Esophagus squamous epithelium (tissue), 5 donors: Measurements from ENCODE around the gene METAP2. TPM values are rescaled to one million over a fixed set of nuclear protein-coding genes. Genes with fewer than 3 reads are reported as not detected.

ENCODE experiments used
- DNase-seq: peaks from one replicate; lab custom pipeline; 2025; lab: John Stamatoyannopoulos, UW
- H3K27ac ChIP-seq, 4 donors: fragments of 200-600 bp; sonication (generic); one replicate each; pipeline ENCODE4 v1.5.1; 2016 to 2019; ENCODE audit warnings: mild to moderate bottlenecking in 1 of 4
- H3K27me3 ChIP-seq, 4 donors: fragments of 200-600 bp; sonication (generic); 1 replicate in 3 of 4; 2 replicates in 1 of 4; pipeline versions ENCODE4 v1.5.1 to v1.6.0; 2017 to 2021; ENCODE audit warnings: antibody characterized with exemption in 1 of 4
- H3K36me3 ChIP-seq, 3 donors: fragments of 200-600 bp; sonication (generic); one replicate each; pipeline ENCODE4 v1.5.1; 2016 to 2019
- H3K4me1 ChIP-seq, 3 donors: fragments of 200-600 bp; sonication (generic); one replicate each; pipeline ENCODE4 v1.5.1; 2017 to 2019
- H3K4me3 ChIP-seq, 4 donors: fragments of 200-600 bp; sonication (generic); 1 replicate in 3 of 4; 2 replicates in 1 of 4; pipeline ENCODE4 v1.5.1; 2016 to 2019; ENCODE audit warnings: mild to moderate bottlenecking in 2 of 4, moderate library complexity in 1 of 4
- H3K9me3 ChIP-seq, 3 donors: fragments of 200-600 bp; sonication (generic); one replicate each; pipeline ENCODE4 v1.5.1; 2016 to 2019
- CTCF ChIP-seq, 6 experiments: fragments of 450-650 bp in 4 of 6; fragments of 200-600 bp in 2 of 6; sonication (generic) in 2 of 6; IDR thresholded peaks; one replicate each; pipeline ENCODE4 v1.5.1; 2016 to 2019; ENCODE audit warnings: antibody characterized with exemption in 6 of 6, mild to moderate bottlenecking in 4 of 6, moderate library complexity in 4 of 6
- POLR2A ChIP-seq, 4 donors: fragments of 450-650 bp; IDR thresholded peaks; one replicate each; pipeline ENCODE4 v1.6.1; 2017; ENCODE audit warnings: antibody characterized with exemption in 4 of 4, mild to moderate bottlenecking in 4 of 4, moderate library complexity in 3 of 4
- WGBS, 2 donors: methylation state at CpG; one replicate each; pipeline ENCODE4 v1.1.5; 2018; 5-methylcytosine and 5-hydroxymethylcytosine counted together
- intact Hi-C: fragments of 100-400 bp; cut with DNase I; formaldehyde crosslinking; loops from one replicate; pipeline ENCODE4 v1.15.0; 2022
- total RNA-seq, 4 donors: library from RNA; depleted of rRNA; stranded (reverse); fragments of >200 nt; gene quantifications; one replicate each; pipeline ENCODE4 v1.1.0, GENCODE V29; 2016
- donor health status: DM: yes; HTN: yes; CAD: no.

The METAP2 gene
- total RNA-seq, 4 donors from 2014 or later = 52.1 to 83.1 (median 62.1) TPM

- H3K36me3 ChIP-seq = peaks cover 10 to 88% (median 16%) of the 10 kb centered on the region in 3 donors
Measured at GRCh38 chr12:95511977-95512376, 38.0 kb downstream of the METAP2 start.

GRCh38 chr12:95513599-95513998, 39.6 kb downstream of the METAP2 start:
- no peaks in the 10 kb centered on the region for H3K4me1 ChIP-seq
- no peak overlapping the region for H3K27ac ChIP-seq
- no peaks in the 10 kb centered on the region for H3K9me3 ChIP-seq
- TF ChIP-seq POLR2A (IDR thresholded peaks at IDR 0.05) (no peak), CTCF (IDR thresholded peaks at IDR 0.05) (no peak)
- H3K4me3 ChIP-seq = no peak overlapping the region
- H3K27me3 ChIP-seq = no peaks in the 10 kb centered on the region
- peaks cover 10 to 72% (median 16%) of the 10 kb centered on the region in 3 donors for H3K36me3 ChIP-seq
- no peak for DNase-seq
- intact Hi-C loops = no loop called here
- 88 to 92% methylated on average over 5 of the region's 5 CpGs for WGBS, 2 donors

More at GRCh38 chr12:95511977-95512376, 38.0 kb downstream of the METAP2 start:
- Histone ChIP-seq H3K27me3 (no peaks in the 10 kb centered on the region), H3K4me1 (peaks cover 0 to 4% (median 0%) of the 10 kb centered on the region in 3 donors), H3K4me3 (no peak overlapping the region), H3K9me3 (no peaks in the 10 kb centered on the region), H3K27ac (no peak overlapping the region)
- 56 to 100% methylated on average over 1 of the region's 1 CpG for WGBS, 2 donors
- no peak for DNase-seq
- TF ChIP-seq POLR2A (IDR thresholded peaks at IDR 0.05) (no peak), CTCF (IDR thresholded peaks at IDR 0.05) (no peak)
- intact Hi-C loops = no loop called here

DNA sequence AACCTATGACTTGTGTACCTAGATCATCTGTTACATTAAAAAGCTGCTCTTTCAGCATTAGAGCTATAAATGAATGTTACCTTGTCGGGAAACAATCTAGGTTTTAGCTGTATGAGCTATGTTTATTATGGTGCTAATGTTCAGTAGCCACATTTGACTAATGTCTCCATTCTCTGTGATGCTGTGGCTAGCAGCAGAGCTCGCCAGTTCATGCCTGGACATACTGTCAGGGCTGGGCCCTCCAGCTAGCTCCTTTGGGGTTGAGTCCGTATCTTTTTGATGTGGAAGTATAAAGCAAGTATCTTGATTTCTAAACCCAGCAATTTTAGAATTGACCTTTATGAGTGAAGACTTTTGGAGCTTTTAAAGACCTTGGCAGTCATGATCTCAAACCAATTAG, 41.2 kb downstream of the METAP2 start:
- TF ChIP-seq CTCF (IDR thresholded peaks at IDR 0.05) (no peak), POLR2A (IDR thresholded peaks at IDR 0.05) (no peak)
- DNase-seq = no peak
- H3K36me3 ChIP-seq = peaks cover 10 to 56% (median 16%) of the 10 kb centered on the region in 3 donors
- intact Hi-C loops = no loop called here
- H3K9me3 ChIP-seq = no peaks in the 10 kb centered on the region
- no peak overlapping the region for H3K27ac ChIP-seq
- H3K4me1 ChIP-seq = no peaks in the 10 kb centered on the region
- no peaks in the 10 kb centered on the region for H3K27me3 ChIP-seq
- WGBS, 2 donors = 86 to 96% methylated on average over 3 of the region's 3 CpGs
- H3K4me3 ChIP-seq = no peak overlapping the region

DNA sequence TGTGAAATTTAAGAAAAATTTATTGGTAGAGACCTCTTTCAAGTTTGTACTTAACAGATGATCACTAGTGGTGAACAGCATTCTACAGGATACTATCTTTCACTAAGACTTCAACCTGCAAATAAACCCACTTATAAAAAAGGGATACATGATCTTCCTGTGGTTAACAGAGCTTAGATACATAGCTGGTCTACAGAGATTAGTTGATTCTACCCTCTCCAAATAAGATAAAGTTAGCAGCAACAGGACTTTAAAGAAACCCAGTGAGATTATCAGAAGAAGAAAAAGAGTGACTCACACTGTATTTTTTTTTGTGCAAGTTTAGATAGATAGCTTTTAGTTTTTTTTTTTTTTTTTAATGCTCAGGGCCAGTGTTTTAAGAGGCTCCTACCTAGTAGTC, 42.8 kb downstream of the METAP2 start:
- Histone ChIP-seq H3K4me1 (no peaks in the 10 kb centered on the region), H3K27ac (no peak overlapping the region), H3K9me3 (no peaks in the 10 kb centered on the region), H3K4me3 (no peak overlapping the region), H3K27me3 (no peaks in the 10 kb centered on the region), H3K36me3 (peaks cover 10 to 45% (median 13%) of the 10 kb centered on the region in 3 donors)
- no peak for TF ChIP-seq CTCF (IDR thresholded peaks at IDR 0.05)
- intact Hi-C loops = no loop called here
- DNase-seq = no peak

- peaks cover 8 to 40% (median 10%) of the 10 kb centered on the region in 3 donors for H3K36me3 ChIP-seq
- H3K4me3 ChIP-seq = no peak overlapping the region
- no peak for DNase-seq
- intact Hi-C loops = no loop called here
- TF ChIP-seq POLR2A (IDR thresholded peaks at IDR 0.05) (no peak), CTCF (IDR thresholded peaks at IDR 0.05) (no peak)
- H3K27me3 ChIP-seq = no peaks in the 10 kb centered on the region
- H3K4me1 ChIP-seq = no peaks in the 10 kb centered on the region
- no peaks in the 10 kb centered on the region for H3K9me3 ChIP-seq
- H3K27ac ChIP-seq = no peak overlapping the region
Measured at GRCh38 chr12:95517246-95517645, 43.3 kb downstream of the METAP2 start.
